H9 (cell line): Measurements from ENCODE around the gene TBC1D12. TPM values are rescaled to one million over a fixed set of nuclear protein-coding genes. Genes with fewer than 3 reads are reported as not detected.

Experiments
- DNase-seq: peaks from one replicate; pipeline ENCODE4 v3.0.0-alpha.2; 2017
- H2AFZ ChIP-seq: one replicate; pipeline ENCODE4 v1.6.1; 2013; ENCODE audit warnings: mild to moderate bottlenecking, low read length, control low read depth, moderate library complexity
- H2AK5ac ChIP-seq: 2 replicates; pipeline ENCODE4 v1.6.1; 2013; ENCODE audit warnings: low read length, control low read depth, mixed read lengths; ENCODE audit not compliant: insufficient read length
- H2BK120ac ChIP-seq: one replicate; pipeline ENCODE4 v1.6.1; 2013; ENCODE audit warnings: low read depth, mild to moderate bottlenecking, low read length, control low read depth, inconsistent platforms; ENCODE audit not compliant: poor library complexity, severe bottlenecking
- H2BK12ac ChIP-seq: 2 replicates; pipeline ENCODE4 v1.6.1; 2013; ENCODE audit warnings: low read length, control low read depth, mixed read lengths, low read depth; ENCODE audit not compliant: insufficient read length
- H2BK15ac ChIP-seq: 2 replicates; pipeline ENCODE4 v1.6.1; 2013; ENCODE audit warnings: low read depth, low read length, control low read depth
- H2BK20ac ChIP-seq: one replicate; pipeline ENCODE4 v1.6.1; 2013; ENCODE audit warnings: low read depth, mild to moderate bottlenecking, low read length, control low read depth, inconsistent platforms; ENCODE audit not compliant: poor library complexity, severe bottlenecking
- H2BK5ac ChIP-seq: 2 replicates; pipeline ENCODE4 v1.6.1; 2013; ENCODE audit warnings: low read length, control low read depth, mixed read lengths; ENCODE audit not compliant: insufficient read length
- H3K14ac ChIP-seq: 2 replicates; pipeline ENCODE4 v1.6.1; 2013; ENCODE audit warnings: low read length, control low read depth; ENCODE audit not compliant: insufficient read depth
- H3K18ac ChIP-seq: 2 replicates; pipeline ENCODE4 v1.6.1; 2013; ENCODE audit warnings: low read depth, mild to moderate bottlenecking, mixed read lengths, low read length, control low read depth; ENCODE audit not compliant: insufficient read length
- H3K23ac ChIP-seq: 2 replicates; pipeline ENCODE4 v1.6.1; 2013; ENCODE audit warnings: low read length, control low read depth, mixed read lengths, low read depth; ENCODE audit not compliant: insufficient read length
- H3K23me2 ChIP-seq: 2 replicates; pipeline ENCODE4 v1.6.1; 2013; ENCODE audit warnings: low read depth, mild to moderate bottlenecking, mixed read lengths, low read length, control low read depth; ENCODE audit not compliant: insufficient read length, poor library complexity, severe bottlenecking
- H3K27ac ChIP-seq: 2 replicates; pipeline ENCODE4 v1.5.1; 2013; ENCODE audit warnings: low read length, control low read depth, mixed read lengths, low read depth; ENCODE audit not compliant: insufficient read length
- H3K27me3 ChIP-seq: 2 replicates; pipeline ENCODE4 v1.6.1; 2013; ENCODE audit warnings: low read length, control low read depth, inconsistent platforms; ENCODE audit not compliant: insufficient read depth
- H3K4ac ChIP-seq: 2 replicates; pipeline ENCODE4 v1.6.1; 2013; ENCODE audit warnings: low read depth, mild to moderate bottlenecking, control low read depth, inconsistent platforms, low read length, moderate library complexity
- H3K4me1 ChIP-seq: 2 replicates; pipeline ENCODE4 v1.6.1; 2013; ENCODE audit warnings: low read length, control low read depth, inconsistent platforms; ENCODE audit not compliant: insufficient read depth
- H3K4me2 ChIP-seq: 2 replicates; pipeline ENCODE4 v1.6.1; 2013; ENCODE audit warnings: low read length, control low read depth, mixed read lengths; ENCODE audit not compliant: insufficient read length, insufficient read depth
- H3K56ac ChIP-seq: 2 replicates; pipeline ENCODE4 v1.6.1; 2013; ENCODE audit warnings: low read depth, mild to moderate bottlenecking, mixed read lengths, low read length, control low read depth; ENCODE audit not compliant: insufficient read length
- H3K79me1 ChIP-seq: 2 replicates; pipeline ENCODE4 v1.6.1; 2013; ENCODE audit warnings: low read depth, mild to moderate bottlenecking, moderate library complexity, low read length, control low read depth, inconsistent platforms; ENCODE audit not compliant: insufficient read depth, poor library complexity, severe bottlenecking
- H3K79me2 ChIP-seq: 2 replicates; pipeline ENCODE4 v1.6.1; 2013; ENCODE audit warnings: low read length, control low read depth, inconsistent platforms; ENCODE audit not compliant: insufficient read depth
- H3K9ac ChIP-seq: 2 replicates; pipeline ENCODE4 v1.6.1; 2013; ENCODE audit warnings: low read length, control low read depth, mixed read lengths; ENCODE audit not compliant: insufficient read length; ENCODE audit errors: extremely low read depth
- H3K9me3 ChIP-seq: one replicate; pipeline ENCODE4 v1.6.1; 2013; ENCODE audit warnings: low read depth, low read length, inconsistent platforms; ENCODE audit not compliant: control insufficient read depth
- H3T11ph ChIP-seq: one replicate; pipeline ENCODE4 v1.6.1; 2013; ENCODE audit warnings: mild to moderate bottlenecking, low read length, control low read depth, inconsistent platforms
- H4K20me1 ChIP-seq: one replicate; pipeline ENCODE4 v1.6.1; 2013; ENCODE audit not compliant: control insufficient read depth, insufficient read length, insufficient read depth
- H4K5ac ChIP-seq: 2 replicates; pipeline ENCODE4 v1.6.1; 2013; ENCODE audit warnings: low read depth, mild to moderate bottlenecking, mixed read lengths, low read length, control low read depth; ENCODE audit not compliant: insufficient read length
- H4K8ac ChIP-seq: replicated peaks from 2 replicates; pipeline ENCODE4 v1.6.1; 2013; ENCODE audit warnings: low read length, control low read depth, mixed read lengths, low read depth; ENCODE audit not compliant: insufficient read length
- H4K91ac ChIP-seq: 2 replicates; pipeline ENCODE4 v1.6.1; 2013; ENCODE audit warnings: low read depth, mild to moderate bottlenecking, moderate library complexity, mixed read lengths, low read length, control low read depth; ENCODE audit not compliant: insufficient read length
- H3K27ac Mint-ChIP-seq, 3 experiments: 2 replicates in 2 of 3; 3 replicates in 1 of 3; pipeline ENCODE4 v1.8.0; 2020 to 2021; ENCODE audit warnings: mixed read lengths in 3 of 3, mild to moderate bottlenecking in 1 of 3, moderate library complexity in 1 of 3
- H3K27me3 Mint-ChIP-seq: 2 replicates; pipeline ENCODE4 v1.8.0; 2021; ENCODE audit warnings: low read depth, mild to moderate bottlenecking, moderate library complexity, mixed read lengths
- H3K36me3 Mint-ChIP-seq, 3 experiments: 2 replicates in 2 of 3; 3 replicates in 1 of 3; pipeline ENCODE4 v1.8.0; 2020 to 2021; ENCODE audit warnings: low read depth in 3 of 3, mixed read lengths in 3 of 3; ENCODE audit not compliant: insufficient read depth in 1 of 3
- H3K4me1 Mint-ChIP-seq, 2 experiments: 2 replicates each; pipeline ENCODE4 v1.8.0; 2020; ENCODE audit warnings: mixed read lengths in 2 of 2
- H3K4me3 Mint-ChIP-seq, 2 experiments: 2 replicates in 1 of 2; 3 replicates in 1 of 2; pipeline ENCODE4 v1.8.0; 2020 to 2021; ENCODE audit warnings: mild to moderate bottlenecking in 2 of 2, mixed read lengths in 2 of 2, moderate library complexity in 1 of 2
- H3K9me3 Mint-ChIP-seq, 2 experiments: 2 replicates in 1 of 2; 3 replicates in 1 of 2; pipeline ENCODE4 v1.8.0; 2020; ENCODE audit warnings: mild to moderate bottlenecking in 2 of 2, mixed read lengths in 2 of 2, moderate library complexity in 1 of 2
- total RNA-seq: library from RNA; stranded (reverse); gene quantifications from 2 replicates; pipeline ENCODE4 v1.2.1, GENCODE V29; 2021
- TF ChIP-seq, protein P1 (sequence below): fragments of 200-600 bp; sonication (generic); conservative IDR thresholded peaks from 3 replicates; pipeline ENCODE4 v1.8.0; 2021; ENCODE audit warnings: antibody characterized with exemption, mild to moderate bottlenecking

The TBC1D12 gene
- total RNA-seq, 1 experiment from 2014 or later = 2.0 TPM

DNA sequence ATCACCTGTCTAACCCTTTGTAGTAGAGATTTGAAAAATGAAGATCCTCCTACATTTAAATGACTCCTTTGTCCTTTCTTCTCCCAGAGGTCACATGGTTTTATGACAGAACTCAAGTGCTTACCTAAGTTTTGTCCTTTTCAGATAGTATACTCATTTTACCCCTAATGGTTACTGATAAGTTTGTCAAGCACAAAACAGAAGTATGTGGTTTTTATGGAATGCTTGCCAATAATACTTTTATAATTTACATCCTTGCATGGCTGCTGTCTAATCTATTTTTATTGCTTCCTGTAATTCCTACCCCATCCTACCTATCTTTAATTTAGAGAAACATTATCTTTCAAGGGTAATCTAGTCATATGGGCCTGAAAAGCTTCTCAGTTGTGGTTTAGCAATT lies 180.8 kb downstream of the TBC1D12 start:
- no peak overlapping the region for H3K14ac ChIP-seq
- no peak overlapping the region for H4K5ac ChIP-seq
- no peak overlapping the region for H3K27ac ChIP-seq
- H2BK20ac ChIP-seq = no peak overlapping the region
- no peaks in the 10 kb centered on the region for H3K79me1 ChIP-seq
- H3K18ac ChIP-seq = no peak overlapping the region
- no peak overlapping the region for H3K4me3 Mint-ChIP-seq
- no peak overlapping the region for H3T11ph ChIP-seq
- H3K27me3 Mint-ChIP-seq = no peaks in the 10 kb centered on the region
- H2AFZ ChIP-seq = no peak overlapping the region
- no peaks in the 10 kb centered on the region for H3K23me2 ChIP-seq
- no peak overlapping the region for H2AK5ac ChIP-seq
- no peak overlapping the region for H2BK120ac ChIP-seq
- no peaks in the 10 kb centered on the region for H3K4me1 ChIP-seq
- no peak overlapping the region for H3K23ac ChIP-seq
- no peaks in the 10 kb centered on the region for H3K9me3 Mint-ChIP-seq
- no peak overlapping the region for H3K56ac ChIP-seq
- no peak overlapping the region for H3K4ac ChIP-seq
- no peak overlapping the region for H4K8ac ChIP-seq
- H3K36me3 Mint-ChIP-seq = peaks cover 19 to 73% (median 50%) of the 10 kb centered on the region in 3 experiments; a peak in 6 of 7 replicates
- TF ChIP-seq, protein P1, sequence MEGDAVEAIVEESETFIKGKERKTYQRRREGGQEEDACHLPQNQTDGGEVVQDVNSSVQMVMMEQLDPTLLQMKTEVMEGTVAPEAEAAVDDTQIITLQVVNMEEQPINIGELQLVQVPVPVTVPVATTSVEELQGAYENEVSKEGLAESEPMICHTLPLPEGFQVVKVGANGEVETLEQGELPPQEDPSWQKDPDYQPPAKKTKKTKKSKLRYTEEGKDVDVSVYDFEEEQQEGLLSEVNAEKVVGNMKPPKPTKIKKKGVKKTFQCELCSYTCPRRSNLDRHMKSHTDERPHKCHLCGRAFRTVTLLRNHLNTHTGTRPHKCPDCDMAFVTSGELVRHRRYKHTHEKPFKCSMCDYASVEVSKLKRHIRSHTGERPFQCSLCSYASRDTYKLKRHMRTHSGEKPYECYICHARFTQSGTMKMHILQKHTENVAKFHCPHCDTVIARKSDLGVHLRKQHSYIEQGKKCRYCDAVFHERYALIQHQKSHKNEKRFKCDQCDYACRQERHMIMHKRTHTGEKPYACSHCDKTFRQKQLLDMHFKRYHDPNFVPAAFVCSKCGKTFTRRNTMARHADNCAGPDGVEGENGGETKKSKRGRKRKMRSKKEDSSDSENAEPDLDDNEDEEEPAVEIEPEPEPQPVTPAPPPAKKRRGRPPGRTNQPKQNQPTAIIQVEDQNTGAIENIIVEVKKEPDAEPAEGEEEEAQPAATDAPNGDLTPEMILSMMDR = no peak
- H2BK12ac ChIP-seq = no peak overlapping the region
- H3K79me2 ChIP-seq = no peaks in the 10 kb centered on the region
- H2BK15ac ChIP-seq = no peak overlapping the region
- H3K4me2 ChIP-seq = no peak overlapping the region
- H3K27me3 ChIP-seq = no peaks in the 10 kb centered on the region
- no peaks in the 10 kb centered on the region for H3K9me3 ChIP-seq
- H3K9ac ChIP-seq = no peak overlapping the region
- no peaks in the 10 kb centered on the region for H4K20me1 ChIP-seq
- no peak overlapping the region for H4K91ac ChIP-seq
- no peak for DNase-seq
- no peaks in the 10 kb centered on the region for H3K4me1 Mint-ChIP-seq
- peak overlapping the region in 1 of 3 experiments; percentile 58; a peak in 1 of 7 replicates for H3K27ac Mint-ChIP-seq
- no peak overlapping the region for H2BK5ac ChIP-seq

Other genes with a start within 250 kb of the TBC1D12 start
- gene NOC3L, start 39.6 kb upstream of the TBC1D12 start, total RNA-seq = 34.8 and 35.8 TPM in 2 replicates
- 262 and 291 TPM in 2 replicates for gene HELLS, start 143.2 kb downstream of the TBC1D12 start, total RNA-seq